Measurements from ENCODE around the gene PPBP.
"Not testable (repeated sequence)": the region's sequence is repeated elsewhere in the genome, so short reads cannot be mapped to it uniquely, and the experiment has no call there.

GRCh38 chr4:73950376-73950920 lies 37.5 kb downstream of the PPBP start:
- TF ChIP-seq CTCF (IDR thresholded peaks at IDR 0.05 in 2 of 3, conservative IDR thresholded peaks at IDR 0.05 in 1 of 3; ENCODE audit: insufficient read depth in 2 of 3, low read depth in 1 of 3, low read length in 3 of 3); POLR2A (conservative IDR thresholded peaks at IDR 0.05); KLF6 (CRISPR knock-in tag; IDR thresholded peaks at IDR 0.05; ENCODE audit: borderline replicate concordance); ETV6 (IDR thresholded peaks at IDR 0.05; ENCODE audit: borderline replicate concordance in 1 of 2, low read depth in 2 of 2, low read length in 1 of 2); ETV6 (CRISPR knock-in tag; IDR thresholded peaks at IDR 0.05; ENCODE audit: borderline replicate concordance); MAZ (CRISPR knock-in tag; conservative IDR thresholded peaks at IDR 0.05 in 1 of 2, IDR thresholded peaks at IDR 0.05 in 1 of 2): not testable (repeated sequence)

Measured in K562 (cell line).